Prostate gland (tissue), 2 donors: Measurements from ENCODE around the gene MCM6. TPM values are rescaled to one million over a fixed set of nuclear protein-coding genes. Genes with fewer than 3 reads are reported as not detected.
"Not testable (repeated sequence)": the region's sequence is repeated elsewhere in the genome, so short reads cannot be mapped to it uniquely, and the experiment has no call there.

Experiments used
- DNase-seq: peaks from one replicate; pipeline ENCODE4 v3.0.0-alpha.2; 2019; ENCODE audit warnings: low spot score
- H3K27ac ChIP-seq, 2 donors: fragments of 200-600 bp; sonication (generic); 2 replicates each; pipeline ENCODE4 v1.5.1; 2017 to 2019
- H3K27me3 ChIP-seq: fragments of 200-600 bp; sonication (generic); replicated peaks from 2 replicates; pipeline ENCODE4 v1.5.1; 2019; ENCODE audit not compliant: insufficient read depth
- H3K36me3 ChIP-seq, 2 donors: fragments of 200-600 bp; sonication (generic); 1 replicate in 1 of 2; 2 replicates in 1 of 2; pipeline versions ENCODE4 v1.5.1 to v1.8.1; 2017 to 2019
- H3K4me1 ChIP-seq: fragments of 200-600 bp; sonication (generic); replicated peaks from 2 replicates; pipeline ENCODE4 v1.5.1; 2019
- H3K4me3 ChIP-seq, 2 donors: fragments of 200-600 bp; sonication (generic); 2 replicates each; pipeline ENCODE4 v1.5.1; 2017 to 2019
- H3K9me3 ChIP-seq: fragments of 200-600 bp; sonication (generic); 2 replicates; pipeline ENCODE4 v1.5.1; 2017
- CTCF ChIP-seq, 4 experiments: fragments of 200-600 bp in 2 of 4; fragments of 450-650 bp in 2 of 4; sonication (generic) in 2 of 4; IDR thresholded peaks; 1 replicate in 3 of 4; 2 replicates in 1 of 4; pipeline ENCODE4 v1.5.1; 2016 to 2019; ENCODE audit warnings: antibody characterized with exemption in 4 of 4, mild to moderate bottlenecking in 2 of 4, moderate library complexity in 2 of 4
- POLR2A ChIP-seq: fragments of 450-650 bp; IDR thresholded peaks from one replicate; pipeline ENCODE4 v1.6.1; 2016; ENCODE audit warnings: antibody characterized with exemption, mild to moderate bottlenecking
- POLR2AphosphoS5 ChIP-seq: sonication (generic); formaldehyde crosslinking; IDR thresholded peaks from one replicate; pipeline ENCODE4 v1.6.1; 2017; ENCODE audit warnings: antibody characterized with exemption
- WGBS: methylation state at CpG from one replicate; pipeline ENCODE4 v1.1.5; 2018; 5-methylcytosine and 5-hydroxymethylcytosine counted together
- intact Hi-C: fragments of 100-400 bp; cut with DNase I; formaldehyde crosslinking; loops from one replicate; pipeline ENCODE4 v1.14.2; 2022
- total RNA-seq, 2 donors: library from RNA; depleted of rRNA; stranded (reverse); fragments of >200 nt; gene quantifications; one replicate each; pipeline ENCODE4 v1.1.0, GENCODE V29; 2016

The MCM6 gene
- total RNA-seq, 2 donors from 2014 or later: 6.8 to 19.8 TPM

DNA sequence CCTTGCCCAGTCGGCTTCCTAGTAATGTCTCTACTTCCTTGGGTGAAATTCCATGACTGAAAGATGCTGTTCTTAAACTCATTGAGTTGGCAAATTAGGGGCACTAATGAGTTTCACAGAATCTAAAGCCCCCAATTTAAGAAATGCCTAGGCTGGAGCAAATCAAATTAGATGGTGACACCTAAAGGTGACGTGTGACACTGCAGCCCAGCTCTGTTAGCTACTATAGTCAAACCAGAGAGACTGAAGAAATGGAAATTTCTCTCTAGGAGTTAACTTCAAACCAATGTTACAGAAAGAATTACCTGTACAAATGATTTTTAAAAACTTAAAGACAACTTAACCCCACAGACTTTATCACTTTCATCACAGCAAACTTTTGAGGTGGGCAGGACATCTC is 76.5 kb downstream of the MCM6 start:
- no peaks in the 10 kb centered on the region for H3K4me1 ChIP-seq
- no peak for DNase-seq
- H3K36me3 ChIP-seq: no peaks in the 10 kb centered on the region
- intact Hi-C loops: no loop called here
- no peak overlapping the region for H3K27ac ChIP-seq
- no peaks in the 10 kb centered on the region for H3K27me3 ChIP-seq
- H3K4me3 ChIP-seq: no peak overlapping the region
- 47% methylated on average over 2 of the region's 2 CpGs for WGBS
- TF ChIP-seq POLR2AphosphoS5: no peak
- no peak for TF ChIP-seq CTCF (IDR thresholded peaks at IDR 0.05)
- TF ChIP-seq POLR2A: no peak
- no peaks in the 10 kb centered on the region for H3K9me3 ChIP-seq

GRCh38 chr2:135798762-135799161 is 77.5 kb downstream of the MCM6 start:
- Histone ChIP-seq H3K9me3 (no peaks in the 10 kb centered on the region), H3K4me3 (no peak overlapping the region), H3K27ac (no peak overlapping the region), H3K27me3 (no peaks in the 10 kb centered on the region), H3K36me3 (no peaks in the 10 kb centered on the region), H3K4me1 (no peaks in the 10 kb centered on the region)
- WGBS: 64% methylated on average over 4 of the region's 4 CpGs
- intact Hi-C loops: no loop called here
- TF ChIP-seq POLR2AphosphoS5 (no peak), CTCF (IDR thresholded peaks at IDR 0.05) (no peak), POLR2A (no peak)
- no peak for DNase-seq

DNA sequence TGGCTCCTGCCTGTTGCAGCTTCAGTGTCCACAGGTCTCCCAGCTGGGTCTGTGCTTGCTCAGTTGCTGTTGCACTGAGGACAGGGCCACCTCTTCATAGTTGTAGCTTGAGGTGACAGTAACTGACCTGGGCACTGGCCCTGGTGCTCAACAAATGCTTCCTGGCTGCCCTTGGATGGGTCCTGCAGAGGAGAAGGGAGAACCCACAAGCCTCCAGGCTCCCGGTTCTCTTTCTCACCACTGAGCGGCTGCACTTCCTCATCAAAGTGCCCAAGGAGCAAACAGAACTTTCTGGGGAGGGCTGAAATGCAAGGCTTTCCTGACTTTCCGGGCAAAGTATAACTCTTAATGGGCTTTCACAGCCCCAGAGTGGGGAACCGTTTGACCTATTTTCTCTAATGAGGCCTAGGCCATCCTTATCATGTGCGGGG is 78.0 kb downstream of the MCM6 start:
- 64% methylated on average over 5 of the region's 5 CpGs for WGBS
- intact Hi-C loops: no loop called here
- Histone ChIP-seq H3K27me3 (no peaks in the 10 kb centered on the region), H3K4me1 (no peaks in the 10 kb centered on the region), H3K36me3 (no peaks in the 10 kb centered on the region), H3K4me3 (no peak overlapping the region), H3K27ac (no peak overlapping the region), H3K9me3 (no peaks in the 10 kb centered on the region)
- DNase-seq: no peak
- TF ChIP-seq POLR2AphosphoS5: no peak
- no peak for TF ChIP-seq CTCF (IDR thresholded peaks at IDR 0.05)
- TF ChIP-seq POLR2A: no peak

DNA sequence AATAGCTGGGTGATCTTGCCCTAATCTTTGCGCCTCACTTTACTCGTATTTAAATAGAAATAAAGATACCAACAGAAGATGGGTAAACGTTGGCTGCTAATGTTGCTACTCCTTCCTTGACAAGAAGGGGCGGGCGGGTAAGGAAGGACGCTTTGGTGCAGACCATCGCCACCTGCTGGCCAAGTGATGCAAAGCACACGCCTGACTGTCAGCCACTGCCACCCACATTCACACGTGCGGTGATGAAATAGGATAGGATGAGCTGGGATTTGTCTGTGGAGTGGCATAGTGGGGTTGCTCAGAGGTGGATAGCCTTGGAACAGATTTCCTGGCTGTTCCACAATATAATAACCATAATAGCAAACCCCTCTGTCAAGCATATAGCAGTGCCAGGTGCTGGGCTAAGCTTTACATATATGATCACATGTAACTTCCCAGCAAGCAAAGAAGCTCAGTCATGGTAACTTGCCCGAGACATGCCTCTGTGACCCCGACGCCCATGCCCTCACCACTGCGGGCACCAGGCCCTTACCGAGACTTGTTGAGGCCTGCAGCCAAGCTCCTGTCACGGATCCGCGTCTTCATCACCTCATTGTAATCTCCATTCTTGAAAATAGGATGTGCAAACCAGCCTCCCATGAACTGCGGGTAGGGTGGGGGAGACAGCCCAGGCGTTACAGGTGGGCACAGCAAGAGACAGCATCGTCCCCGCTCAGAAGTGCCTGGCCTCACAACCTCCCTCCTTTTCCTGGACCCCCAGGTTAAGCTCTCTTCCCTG is 78.6 kb downstream of the MCM6 start:
- no peaks in the 10 kb centered on the region for H3K4me1 ChIP-seq
- H3K4me3 ChIP-seq: no peak overlapping the region
- no peaks in the 10 kb centered on the region for H3K36me3 ChIP-seq
- peak; percentile 40 for DNase-seq
- H3K9me3 ChIP-seq: no peaks in the 10 kb centered on the region
- intact Hi-C loops: no loop called here
- no peak overlapping the region for H3K27ac ChIP-seq
- no peaks in the 10 kb centered on the region for H3K27me3 ChIP-seq
- TF ChIP-seq POLR2A: no peak
- peak; percentile 57 to 77 (median 66) for TF ChIP-seq CTCF (IDR thresholded peaks at IDR 0.05)
- TF ChIP-seq POLR2AphosphoS5: no peak
- 38% methylated on average over 22 of the region's 22 CpGs for WGBS

- Histone ChIP-seq H3K36me3 (no peaks in the 10 kb centered on the region), H3K27me3 (no peaks in the 10 kb centered on the region), H3K9me3 (no peaks in the 10 kb centered on the region), H3K4me1 (no peaks in the 10 kb centered on the region), H3K27ac (no peak overlapping the region), H3K4me3 (no peak overlapping the region)
- intact Hi-C loops: no loop called here
- DNase-seq: no peak
- TF ChIP-seq POLR2AphosphoS5 (no peak), POLR2A (no peak), CTCF (IDR thresholded peaks at IDR 0.05) (no peak)
- WGBS: 95% methylated on average over 8 of the region's 8 CpGs
These were observed 79.6 kb downstream of the MCM6 start for GRCh38 chr2:135796606-135797005.

DNA sequence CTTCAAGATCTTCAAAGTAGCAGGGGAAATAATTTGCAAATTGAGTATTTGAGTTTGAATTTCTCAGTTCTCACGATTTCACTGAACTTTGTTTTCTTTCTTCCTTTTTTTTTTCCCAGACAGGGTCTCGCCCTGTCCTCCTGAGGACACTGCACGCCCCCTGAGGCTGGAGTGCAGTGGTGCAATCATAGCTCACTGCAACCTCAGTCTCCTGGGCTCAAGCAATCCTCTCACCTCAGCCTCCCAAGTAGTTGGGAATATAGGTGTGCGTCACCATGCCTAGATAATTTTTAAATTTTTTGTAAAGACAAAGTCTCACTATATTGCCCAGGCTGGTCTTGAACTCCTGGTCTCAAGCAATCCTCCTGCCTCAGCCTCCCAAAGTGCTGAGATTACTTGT is 80.6 kb downstream of the MCM6 start:
- H3K4me3 ChIP-seq, H3K4me1 ChIP-seq, H3K9me3 ChIP-seq, H3K36me3 ChIP-seq, H3K27me3 ChIP-seq, DNase-seq, H3K27ac ChIP-seq, intact Hi-C loops: not testable (repeated sequence)
- 81% methylated on average over 4 of the region's 4 CpGs for WGBS
